GM04503 (cell line): ENCODE measurements around the gene TEX13B.
"Not testable (repeated sequence)": the region's sequence is repeated elsewhere in the genome, so short reads cannot be mapped to it uniquely, and the experiment has no call there.

ENCODE experiments used
- DNase-seq: peaks from one replicate; pipeline ENCODE4 v3.0.0-alpha.2; 2012; ENCODE audit warnings: low read depth

The TEX13B gene

GRCh38 chrX:107982356-107982755, at the start of gene TEX13B:
TEX13B (minus strand) TSS chrX:107982370; CDS start chrX:107982127, 243 bp downstream.
- DNase-seq = no peak

GRCh38 chrX:108029928-108030711, 48.0 kb upstream of the TEX13B start:
- DNase-seq = no peak

GRCh38 chrX:108028854-108029253, 46.7 kb upstream of the TEX13B start:
- DNase-seq = no peak

GRCh38 chrX:108025954-108026600, 43.9 kb upstream of the TEX13B start:
- DNase-seq = no peak

- no peak for DNase-seq
Measured at GRCh38 chrX:108025376-108025775, 43.2 kb upstream of the TEX13B start.

- DNase-seq = no peak
Measured at GRCh38 chrX:108022491-108023089, 40.4 kb upstream of the TEX13B start.

- DNase-seq = no peak
Measured at GRCh38 chrX:108020631-108021030, 38.5 kb upstream of the TEX13B start.

- DNase-seq = no peak
Measured at GRCh38 chrX:108019382-108019875, 37.3 kb upstream of the TEX13B start.

GRCh38 chrX:108018656-108019381, 36.6 kb upstream of the TEX13B start:
- no peak for DNase-seq

GRCh38 chrX:108001218-108001814, 19.1 kb upstream of the TEX13B start:
- DNase-seq = no peak

- no peak for DNase-seq
Measured at GRCh38 chrX:108000751-108001150, 18.6 kb upstream of the TEX13B start.

GRCh38 chrX:107996124-107996523, 14.0 kb upstream of the TEX13B start:
- DNase-seq = no peak

- DNase-seq = no peak
Measured at GRCh38 chrX:107985033-107985432, 2.9 kb upstream of the TEX13B start.

- DNase-seq = no peak
Measured at GRCh38 chrX:107979534-107979933, 2.6 kb downstream of the TEX13B start.

GRCh38 chrX:107978707-107979307, 3.4 kb downstream of the TEX13B start:
- no peak for DNase-seq

- DNase-seq = no peak
Measured at GRCh38 chrX:107978071-107978470, 4.1 kb downstream of the TEX13B start.

- DNase-seq = no peak
Measured at GRCh38 chrX:107971636-107972035, 10.5 kb downstream of the TEX13B start.

- DNase-seq = no peak
Measured at GRCh38 chrX:107970073-107970472, 12.1 kb downstream of the TEX13B start.

GRCh38 chrX:107968623-107969022, 13.5 kb downstream of the TEX13B start:
- no peak for DNase-seq

GRCh38 chrX:107955337-107955736, 26.8 kb downstream of the TEX13B start:
- DNase-seq = not testable (repeated sequence)

- DNase-seq = no peak
Measured at GRCh38 chrX:107940095-107940494, 42.1 kb downstream of the TEX13B start.

- no peak for DNase-seq
Measured at GRCh38 chrX:107936434-107936730, 45.8 kb downstream of the TEX13B start.
